Measurements from ENCODE around the gene C9. TPM values are rescaled to one million over a fixed set of nuclear protein-coding genes. Genes with fewer than 3 reads are reported as not detected.
"Not testable (repeated sequence)": the region's sequence is repeated elsewhere in the genome, so short reads cannot be mapped to it uniquely, and the experiment has no call there.

The C9 gene
- total RNA-seq, 1 donor from 2014 or later, result not detected

DNA sequence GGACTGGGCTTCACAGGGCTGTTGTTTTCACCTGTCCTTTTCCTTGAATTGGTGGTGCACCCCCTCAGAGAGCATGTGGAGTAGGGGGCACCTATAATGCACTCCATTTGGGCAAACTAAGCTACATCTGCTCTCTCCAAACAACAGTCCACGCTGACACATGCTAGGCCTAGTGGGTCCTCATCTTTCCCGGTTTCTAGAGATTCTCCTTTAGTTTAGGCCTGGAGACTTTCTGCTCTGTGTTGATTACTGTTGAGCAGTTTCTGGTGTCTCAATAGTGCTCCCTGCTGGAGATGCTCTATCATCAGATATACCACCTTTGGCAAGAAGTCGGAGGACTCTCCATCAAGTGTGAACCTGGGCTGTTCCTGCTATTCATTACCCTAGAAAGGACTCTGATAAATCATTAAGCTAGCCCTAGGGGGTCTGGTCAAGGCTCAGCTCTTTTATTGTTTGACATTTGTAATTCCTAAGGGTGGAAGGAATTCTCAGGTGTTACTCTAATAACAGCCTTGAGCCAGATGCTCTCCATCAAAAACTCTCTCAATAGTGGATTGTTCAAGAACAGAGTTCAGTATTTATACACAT, 81.0 kb downstream of the C9 start:
- Mint-ChIP-seq H3K9me3 (peaks cover 18% of the 10 kb centered on the region), H3K27ac (no peak overlapping the region)
- peak in 1 of 2 experiments; percentile 40 for DNase-seq (ENCODE audit: low spot score in 2 of 2, unreplicated experiment in 2 of 2)

GRCh38 chr5:39282561-39282960, 81.7 kb downstream of the C9 start:
- Mint-ChIP-seq H3K36me3 (peaks cover 2% of the 10 kb centered on the region), H3K9me3 (peaks cover 21% of the 10 kb centered on the region), H3K4me3 (no peak overlapping the region), H3K4me1 (no peaks in the 10 kb centered on the region), H3K27ac (no peak overlapping the region), H3K27me3 (ENCODE audit: low read depth) (no peaks in the 10 kb centered on the region)
- DNase-seq (ENCODE audit: low spot score in 2 of 2, unreplicated experiment in 2 of 2), result no peak
- TF ChIP-seq, protein P1, sequence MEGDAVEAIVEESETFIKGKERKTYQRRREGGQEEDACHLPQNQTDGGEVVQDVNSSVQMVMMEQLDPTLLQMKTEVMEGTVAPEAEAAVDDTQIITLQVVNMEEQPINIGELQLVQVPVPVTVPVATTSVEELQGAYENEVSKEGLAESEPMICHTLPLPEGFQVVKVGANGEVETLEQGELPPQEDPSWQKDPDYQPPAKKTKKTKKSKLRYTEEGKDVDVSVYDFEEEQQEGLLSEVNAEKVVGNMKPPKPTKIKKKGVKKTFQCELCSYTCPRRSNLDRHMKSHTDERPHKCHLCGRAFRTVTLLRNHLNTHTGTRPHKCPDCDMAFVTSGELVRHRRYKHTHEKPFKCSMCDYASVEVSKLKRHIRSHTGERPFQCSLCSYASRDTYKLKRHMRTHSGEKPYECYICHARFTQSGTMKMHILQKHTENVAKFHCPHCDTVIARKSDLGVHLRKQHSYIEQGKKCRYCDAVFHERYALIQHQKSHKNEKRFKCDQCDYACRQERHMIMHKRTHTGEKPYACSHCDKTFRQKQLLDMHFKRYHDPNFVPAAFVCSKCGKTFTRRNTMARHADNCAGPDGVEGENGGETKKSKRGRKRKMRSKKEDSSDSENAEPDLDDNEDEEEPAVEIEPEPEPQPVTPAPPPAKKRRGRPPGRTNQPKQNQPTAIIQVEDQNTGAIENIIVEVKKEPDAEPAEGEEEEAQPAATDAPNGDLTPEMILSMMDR (IDR thresholded peaks at IDR 0.05; ENCODE audit: unreplicated experiment), result no peak

More for the DNA sequence above, 81.0 kb downstream of the C9 start:
- H3K4me3 Mint-ChIP-seq, result no peak overlapping the region
- H3K27me3 Mint-ChIP-seq (ENCODE audit: low read depth), result no peaks in the 10 kb centered on the region
- TF ChIP-seq, protein P1 (IDR thresholded peaks at IDR 0.05; ENCODE audit: unreplicated experiment), result peak; percentile 52
- H3K4me1 Mint-ChIP-seq, result no peaks in the 10 kb centered on the region
- H3K36me3 Mint-ChIP-seq, result peaks cover 2% of the 10 kb centered on the region

DNA sequence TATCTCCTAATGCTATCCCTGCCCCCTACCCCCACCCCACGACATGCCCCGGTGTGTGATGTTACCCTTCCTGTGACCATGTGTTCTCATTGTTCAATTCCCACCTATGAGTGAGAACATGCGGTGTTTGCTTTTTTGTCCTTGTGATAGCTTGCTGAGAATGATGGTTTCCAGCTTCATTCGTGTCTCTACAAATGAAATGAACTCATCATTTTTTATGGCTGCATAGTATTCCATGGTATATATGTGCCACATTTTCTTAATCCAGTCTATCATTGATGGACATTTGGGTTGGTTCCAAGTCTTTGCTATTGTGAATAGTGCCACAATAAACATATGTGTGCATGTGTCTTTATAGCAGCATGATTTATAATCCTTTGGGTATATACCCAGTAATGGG, 88.4 kb downstream of the C9 start:
- H3K4me3 Mint-ChIP-seq; H3K36me3 Mint-ChIP-seq; H3K4me1 Mint-ChIP-seq; DNase-seq (ENCODE audit: low spot score in 2 of 2, unreplicated experiment in 2 of 2); H3K27ac Mint-ChIP-seq; H3K27me3 Mint-ChIP-seq (ENCODE audit: low read depth): not testable (repeated sequence)
- peaks cover 16% of the 10 kb centered on the region for H3K9me3 Mint-ChIP-seq

DNA sequence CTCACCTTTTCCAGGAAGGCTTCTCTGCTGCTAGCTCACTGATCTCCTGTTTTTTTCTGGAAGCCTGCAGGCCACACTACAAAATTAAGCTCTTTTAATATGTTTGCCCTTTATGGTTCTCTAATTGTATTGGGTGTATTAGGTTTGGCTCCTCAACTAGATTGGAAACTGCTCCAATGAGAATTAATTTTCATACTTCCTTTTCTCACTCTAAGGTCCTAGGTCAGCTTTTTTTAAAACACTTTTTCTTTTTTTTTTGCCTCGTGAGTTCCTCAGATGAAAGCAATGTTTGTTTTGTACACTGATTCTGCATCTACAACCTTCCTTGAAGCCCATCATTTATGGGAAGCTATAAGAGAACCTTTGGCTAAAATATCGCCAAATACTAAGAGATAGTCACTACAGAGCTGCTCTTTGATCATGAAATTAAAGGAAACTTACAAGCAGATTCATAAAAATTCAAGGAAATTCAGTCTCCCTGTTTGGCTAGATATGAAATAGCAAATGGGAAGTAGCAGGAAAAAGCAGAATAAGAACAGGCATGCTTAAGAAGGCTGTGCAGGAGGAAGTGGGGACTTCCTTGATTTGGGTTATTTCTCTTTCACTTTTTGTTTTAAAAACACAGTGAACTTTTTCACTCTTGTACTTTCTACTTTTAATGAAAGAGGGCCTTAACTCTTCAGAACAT, 89.8 kb downstream of the C9 start:
- H3K36me3 Mint-ChIP-seq, result no peaks in the 10 kb centered on the region

GRCh38 chr5:39273314-39273954, 90.9 kb downstream of the C9 start:
- Mint-ChIP-seq H3K9me3 (peaks cover 2% of the 10 kb centered on the region), H3K4me3 (no peak overlapping the region), H3K36me3 (no peaks in the 10 kb centered on the region), H3K27me3 (ENCODE audit: low read depth) (no peaks in the 10 kb centered on the region), H3K4me1 (no peaks in the 10 kb centered on the region), H3K27ac (no peak overlapping the region)
- no peak for DNase-seq (ENCODE audit: low spot score in 2 of 2, unreplicated experiment in 2 of 2)
- TF ChIP-seq, protein P1 (IDR thresholded peaks at IDR 0.05; ENCODE audit: unreplicated experiment), result no peak

More for the DNA sequence above, 89.8 kb downstream of the C9 start:
- no peak for DNase-seq (ENCODE audit: low spot score in 2 of 2, unreplicated experiment in 2 of 2)
- Mint-ChIP-seq H3K4me3 (no peak overlapping the region), H3K4me1 (no peaks in the 10 kb centered on the region), H3K9me3 (peaks cover 9% of the 10 kb centered on the region), H3K27me3 (ENCODE audit: low read depth) (no peaks in the 10 kb centered on the region), H3K27ac (no peak overlapping the region)
- TF ChIP-seq, protein P1 (IDR thresholded peaks at IDR 0.05; ENCODE audit: unreplicated experiment), result no peak

- not testable (repeated sequence) for H3K27me3 Mint-ChIP-seq (ENCODE audit: low read depth); H3K9me3 Mint-ChIP-seq; H3K27ac Mint-ChIP-seq; H3K4me3 Mint-ChIP-seq; H3K4me1 Mint-ChIP-seq; H3K36me3 Mint-ChIP-seq; DNase-seq (ENCODE audit: low spot score in 2 of 2, unreplicated experiment in 2 of 2)
These were observed 91.4 kb downstream of the C9 start for GRCh38 chr5:39272869-39273231.

Data from mesothelial cell of epicardium (in vitro differentiated cells).